Peyer's patch (tissue), 4 donors: Measurements from ENCODE around the gene AKT3. TPM values are rescaled to one million over a fixed set of nuclear protein-coding genes. Genes with fewer than 3 reads are reported as not detected.
A peak's percentile ranks its signal among the peaks of the same experiment; 100 is the strongest.

ENCODE experiments used
- DNase-seq, 3 donors: peaks; one replicate each; pipeline ENCODE4 v3.0.0-alpha.2; 2017 to 2019
- H3K27ac ChIP-seq, 4 donors: fragments of 200-600 bp; sonication (generic); one replicate each; pipeline ENCODE4 v1.5.1; 2016 to 2019
- H3K27me3 ChIP-seq, 2 donors: fragments of 200-600 bp; sonication (generic); one replicate each; pipeline ENCODE4 v1.5.1; 2019
- H3K36me3 ChIP-seq, 3 donors: fragments of 200-600 bp; sonication (generic); one replicate each; pipeline ENCODE4 v1.5.1; 2016 to 2019
- H3K4me1 ChIP-seq, 4 donors: fragments of 200-600 bp; sonication (generic); one replicate each; pipeline ENCODE4 v1.5.1; 2016 to 2019
- H3K4me3 ChIP-seq, 4 donors: fragments of 200-600 bp; sonication (generic); 1 replicate in 3 of 4; 2 replicates in 1 of 4; pipeline ENCODE4 v1.5.1; 2016 to 2019; ENCODE audit warnings: mild to moderate bottlenecking in 1 of 4
- H3K9me3 ChIP-seq, 4 donors: fragments of 200-600 bp; sonication (generic); one replicate each; pipeline ENCODE4 v1.5.1; 2016 to 2019; ENCODE audit warnings: mild to moderate bottlenecking in 1 of 4
- CTCF ChIP-seq, 6 experiments: fragments of 450-650 bp in 4 of 6; fragments of 200-600 bp in 2 of 6; sonication (generic) in 1 of 6; IDR thresholded peaks; one replicate each; pipeline ENCODE4 v1.5.1; 2017 to 2019; ENCODE audit warnings: antibody characterized with exemption in 6 of 6, mild to moderate bottlenecking in 3 of 6, moderate library complexity in 1 of 6
- POLR2A ChIP-seq, 2 donors: fragments of 450-650 bp; IDR thresholded peaks; one replicate each; pipeline ENCODE4 v1.5.1; 2017; ENCODE audit warnings: antibody characterized with exemption in 2 of 2, mild to moderate bottlenecking in 2 of 2, moderate library complexity in 2 of 2
- total RNA-seq, 4 donors: library from RNA; depleted of rRNA; stranded (reverse); fragments of >200 nt; gene quantifications; one replicate each; pipeline ENCODE4 v1.1.0, GENCODE V29; 2016

Gene AKT3
- total RNA-seq, 4 donors from 2014 or later, result 4.4 to 71.8 (median 15.2) TPM

- Histone ChIP-seq H3K4me3 (no peak overlapping the region), H3K9me3 (no peaks in the 10 kb centered on the region), H3K27me3 (no peaks in the 10 kb centered on the region), H3K4me1 (peaks cover 0 to 5% (median 2%) of the 10 kb centered on the region in 4 donors), H3K27ac (peak overlapping the region in 1 of 4 donors; percentile 34), H3K36me3 (peaks cover 0 to 10% (median 0%) of the 10 kb centered on the region in 3 donors)
- no peak for TF ChIP-seq CTCF (IDR thresholded peaks at IDR 0.05)
- no peak for TF ChIP-seq POLR2A (IDR thresholded peaks at IDR 0.05)
- peak in 1 of 3 donors; percentile 42 for DNase-seq
Observed at GRCh38 chr1:243507001-243507671, 342.9 kb downstream of the AKT3 start.

GRCh38 chr1:243505986-243506689 is 343.9 kb downstream of the AKT3 start:
- no peaks in the 10 kb centered on the region for H3K9me3 ChIP-seq
- H3K4me3 ChIP-seq, result no peak overlapping the region
- H3K4me1 ChIP-seq, result peaks cover 0 to 5% (median 2%) of the 10 kb centered on the region in 4 donors
- TF ChIP-seq POLR2A (IDR thresholded peaks at IDR 0.05), result no peak
- TF ChIP-seq CTCF (IDR thresholded peaks at IDR 0.05), result no peak
- H3K27me3 ChIP-seq, result no peaks in the 10 kb centered on the region
- H3K27ac ChIP-seq, result peak overlapping the region in 1 of 4 donors; percentile 34
- H3K36me3 ChIP-seq, result peaks cover 0 to 9% (median 0%) of the 10 kb centered on the region in 3 donors
- peak in 1 of 3 donors; percentile 59 for DNase-seq

- no peaks in the 10 kb centered on the region for H3K36me3 ChIP-seq
- H3K4me3 ChIP-seq, result no peak overlapping the region
- DNase-seq, result no peak
- H3K27me3 ChIP-seq, result no peaks in the 10 kb centered on the region
- H3K27ac ChIP-seq, result no peak overlapping the region
- H3K4me1 ChIP-seq, result peaks cover 0 to 5% (median 2%) of the 10 kb centered on the region in 4 donors
- H3K9me3 ChIP-seq, result no peaks in the 10 kb centered on the region
- TF ChIP-seq POLR2A (IDR thresholded peaks at IDR 0.05) (no peak), CTCF (IDR thresholded peaks at IDR 0.05) (no peak)
Observed at GRCh38 chr1:243503155-243503554, 346.9 kb downstream of the AKT3 start.

GRCh38 chr1:243501002-243501401 is 349.0 kb downstream of the AKT3 start:
- Histone ChIP-seq H3K27ac (no peak overlapping the region), H3K9me3 (no peaks in the 10 kb centered on the region), H3K27me3 (no peaks in the 10 kb centered on the region), H3K4me3 (no peak overlapping the region), H3K4me1 (peaks cover 0 to 1% (median 0%) of the 10 kb centered on the region in 4 donors), H3K36me3 (no peaks in the 10 kb centered on the region)
- no peak for DNase-seq
- no peak for TF ChIP-seq POLR2A (IDR thresholded peaks at IDR 0.05)
- no peak for TF ChIP-seq CTCF (IDR thresholded peaks at IDR 0.05)

GRCh38 chr1:243500512-243500911 is 349.5 kb downstream of the AKT3 start:
- peaks cover 0 to 6% (median 0%) of the 10 kb centered on the region in 4 donors for H3K4me1 ChIP-seq
- no peaks in the 10 kb centered on the region for H3K27me3 ChIP-seq
- DNase-seq, result no peak
- TF ChIP-seq POLR2A (IDR thresholded peaks at IDR 0.05) (no peak), CTCF (IDR thresholded peaks at IDR 0.05) (no peak)
- H3K4me3 ChIP-seq, result no peak overlapping the region
- H3K27ac ChIP-seq, result no peak overlapping the region
- no peaks in the 10 kb centered on the region for H3K9me3 ChIP-seq
- no peaks in the 10 kb centered on the region for H3K36me3 ChIP-seq
